ENCODE results near the gene SCCPDH.

SCCPDH gene

GRCh38 chr1:246788895-246789338 is 64.7 kb downstream of the SCCPDH start:
- no peak for TF ChIP-seq CTCF (conservative IDR thresholded peaks at IDR 0.05; ENCODE audit: low read depth)
- ChIA-PET POLR2A (ENCODE audit: low non-redundant PET) (no interaction called here), CTCF (no interaction called here)
- DNase-seq (ENCODE audit: low spot score): no peak
- H3K27ac ChIP-seq: no peak overlapping the region

- DNase-seq (ENCODE audit: low spot score): no peak
- TF ChIP-seq CTCF (conservative IDR thresholded peaks at IDR 0.05; ENCODE audit: low read depth): no peak
- POLR2A ChIA-PET (ENCODE audit: low non-redundant PET): no interaction called here
- no peak overlapping the region for H3K27ac ChIP-seq
- CTCF ChIA-PET: interaction anchor here (0.6 kb wide), 1 partner anchor 12 kb away, joined by 4 read pairs; no protein-coding TSS in a partner anchor
These were observed 65.5 kb downstream of the SCCPDH start for GRCh38 chr1:246789454-246790339.

- TF ChIP-seq CTCF (conservative IDR thresholded peaks at IDR 0.05; ENCODE audit: low read depth): no peak
- ChIA-PET POLR2A (ENCODE audit: low non-redundant PET) (no interaction called here), CTCF (interaction anchor here (0.6 kb wide), 1 partner anchor 12 kb away, joined by 4 read pairs; no protein-coding TSS in a partner anchor)
- no peak overlapping the region for H3K27ac ChIP-seq
- DNase-seq (ENCODE audit: low spot score): no peak
These were observed 66.2 kb downstream of the SCCPDH start for GRCh38 chr1:246790364-246790763.

- ChIA-PET POLR2A (ENCODE audit: low non-redundant PET) (no interaction called here), CTCF (no interaction called here)
- no peak for DNase-seq (ENCODE audit: low spot score)
- TF ChIP-seq CTCF (conservative IDR thresholded peaks at IDR 0.05; ENCODE audit: low read depth): no peak
- H3K27ac ChIP-seq: no peak overlapping the region
These were observed 66.6 kb downstream of the SCCPDH start for GRCh38 chr1:246790833-246791232.

- POLR2A ChIA-PET (ENCODE audit: low non-redundant PET): no interaction called here
- CTCF ChIA-PET: interaction anchor here (0.8 kb wide), 1 partner anchor 9 kb away, joined by 5 read pairs; no protein-coding TSS in a partner anchor
These were observed 67.2 kb downstream of the SCCPDH start for GRCh38 chr1:246791303-246791918.

More at GRCh38 chr1:246791303-246791918, 67.2 kb downstream of the SCCPDH start:
- no peak for TF ChIP-seq CTCF (conservative IDR thresholded peaks at IDR 0.05; ENCODE audit: low read depth)
- DNase-seq (ENCODE audit: low spot score): no peak
- no peak overlapping the region for H3K27ac ChIP-seq

Data from RWPE1 (cell line).